A549 (cell line): ENCODE results near the gene SRMS.

Experiments used
- EHMT2 ChIP-seq: fragments of 200-600 bp; sonication (generic); IDR thresholded peaks from 2 replicates; pipeline ENCODE4 v1.6.1; 2016; ENCODE audit warnings: antibody characterized with exemption, low read depth, mild to moderate bottlenecking, moderate library complexity
- GATA3 ChIP-seq: IDR thresholded peaks from 2 replicates; pipeline ENCODE4 v1.6.1; 2012; ENCODE audit warnings: borderline replicate concordance
- KDM5A ChIP-seq: fragments of 200-600 bp; sonication (generic); IDR thresholded peaks from 2 replicates; pipeline ENCODE4 v1.6.1; 2016; ENCODE audit warnings: antibody characterized with exemption, mild to moderate bottlenecking
- MYC ChIP-seq: IDR thresholded peaks from 2 replicates; pipeline ENCODE4 v1.6.1; 2012; ENCODE audit warnings: mild to moderate bottlenecking, inconsistent platforms, low read length, improper control_type of control experiment, borderline replicate concordance
- POLR2A ChIP-seq: IDR thresholded peaks from 2 replicates; pipeline ENCODE4 v1.6.1; 2012; ENCODE audit warnings: mild to moderate bottlenecking, low read length
- POLR2AphosphoS2 ChIP-seq: conservative IDR thresholded peaks from 2 replicates; pipeline ENCODE4 v1.6.1; 2012; ENCODE audit warnings: low read length, improper control_type of control experiment, inconsistent platforms
- RAD21 ChIP-seq, 2 experiments: fragments of >200 bp in 1 of 2; sonication (Bioruptor Twin) in 1 of 2; formaldehyde crosslinking in 1 of 2; IDR thresholded peaks in 1 of 2; conservative IDR thresholded peaks in 1 of 2; 2 replicates in 1 of 2; 3 replicates in 1 of 2; pipeline ENCODE4 v1.6.1; 2012 to 2018; ENCODE audit warnings: inconsistent platforms in 1 of 2
- TP53 ChIP-seq: fragments of 250-450 bp; sonication (Bioruptor Pico); IDR thresholded peaks from 2 replicates; pipeline ENCODE4 v1.5.0; 2021; ENCODE audit warnings: mild to moderate bottlenecking, moderate library complexity
- TF ChIP-seq, protein P1 (sequence below): fragments of >200 bp; sonication (Bioruptor Twin); formaldehyde crosslinking; IDR thresholded peaks from 3 replicates; pipeline ENCODE4 v1.6.1; 2016
- TF ChIP-seq, protein P2 (sequence below): fragments of >200 bp; sonication (Bioruptor Twin); formaldehyde crosslinking; IDR thresholded peaks from 3 replicates; pipeline ENCODE4 v1.5.1; 2016

- TF ChIP-seq POLR2AphosphoS2 = no peak; the same call in 1 of the 2 replicates
- TF ChIP-seq, protein P1, sequence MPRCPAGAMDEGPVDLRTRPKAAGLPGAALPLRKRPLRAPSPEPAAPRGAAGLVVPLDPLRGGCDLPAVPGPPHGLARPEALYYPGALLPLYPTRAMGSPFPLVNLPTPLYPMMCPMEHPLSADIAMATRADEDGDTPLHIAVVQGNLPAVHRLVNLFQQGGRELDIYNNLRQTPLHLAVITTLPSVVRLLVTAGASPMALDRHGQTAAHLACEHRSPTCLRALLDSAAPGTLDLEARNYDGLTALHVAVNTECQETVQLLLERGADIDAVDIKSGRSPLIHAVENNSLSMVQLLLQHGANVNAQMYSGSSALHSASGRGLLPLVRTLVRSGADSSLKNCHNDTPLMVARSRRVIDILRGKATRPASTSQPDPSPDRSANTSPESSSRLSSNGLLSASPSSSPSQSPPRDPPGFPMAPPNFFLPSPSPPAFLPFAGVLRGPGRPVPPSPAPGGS = no peak
- TF ChIP-seq, protein P2, sequence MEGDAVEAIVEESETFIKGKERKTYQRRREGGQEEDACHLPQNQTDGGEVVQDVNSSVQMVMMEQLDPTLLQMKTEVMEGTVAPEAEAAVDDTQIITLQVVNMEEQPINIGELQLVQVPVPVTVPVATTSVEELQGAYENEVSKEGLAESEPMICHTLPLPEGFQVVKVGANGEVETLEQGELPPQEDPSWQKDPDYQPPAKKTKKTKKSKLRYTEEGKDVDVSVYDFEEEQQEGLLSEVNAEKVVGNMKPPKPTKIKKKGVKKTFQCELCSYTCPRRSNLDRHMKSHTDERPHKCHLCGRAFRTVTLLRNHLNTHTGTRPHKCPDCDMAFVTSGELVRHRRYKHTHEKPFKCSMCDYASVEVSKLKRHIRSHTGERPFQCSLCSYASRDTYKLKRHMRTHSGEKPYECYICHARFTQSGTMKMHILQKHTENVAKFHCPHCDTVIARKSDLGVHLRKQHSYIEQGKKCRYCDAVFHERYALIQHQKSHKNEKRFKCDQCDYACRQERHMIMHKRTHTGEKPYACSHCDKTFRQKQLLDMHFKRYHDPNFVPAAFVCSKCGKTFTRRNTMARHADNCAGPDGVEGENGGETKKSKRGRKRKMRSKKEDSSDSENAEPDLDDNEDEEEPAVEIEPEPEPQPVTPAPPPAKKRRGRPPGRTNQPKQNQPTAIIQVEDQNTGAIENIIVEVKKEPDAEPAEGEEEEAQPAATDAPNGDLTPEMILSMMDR = no peak
- no peak for TF ChIP-seq GATA3
- no peak for TF ChIP-seq POLR2A
- TF ChIP-seq KDM5A = no peak
- no peak for TF ChIP-seq MYC
- no peak for TF ChIP-seq EHMT2
- no peak for TF ChIP-seq TP53 (CRISPR knock-in tag)
- TF ChIP-seq RAD21 (conservative IDR thresholded peaks at IDR 0.05 in 1 of 2, IDR thresholded peaks at IDR 0.05 in 1 of 2) = no peak
Observed at GRCh38 chr20:63529861-63530787, 17.4 kb downstream of the SRMS start.
